Astrocyte (in vitro differentiated cells and primary cell): ENCODE measurements around the gene NRG3. TPM values are rescaled to one million over a fixed set of nuclear protein-coding genes. Genes with fewer than 3 reads are reported as not detected.

Source experiments
- DNase-seq: peaks from one replicate; pipeline ENCODE4 v3.0.0-alpha.2; 2010; ENCODE audit warnings: low read depth
- FAIRE-seq: peaks from 2 replicates; lab custom pipeline; 2011; peaks lifted over from hg19 to GRCh38; lab: Jason Lieb, UNC
- H2AFZ ChIP-seq: 2 replicates; pipeline ENCODE4 v1.6.0; 2012; ENCODE audit warnings: low read depth, low read length, inconsistent platforms
- H3K27ac ChIP-seq: 2 replicates; pipeline ENCODE4 v1.5.1; 2011; ENCODE audit warnings: low read depth, low read length, inconsistent platforms
- H3K27me3 ChIP-seq: 2 replicates; pipeline ENCODE4 v1.6.0; 2011; ENCODE audit warnings: low read length, inconsistent platforms; ENCODE audit not compliant: insufficient read depth
- H3K36me3 ChIP-seq: 2 replicates; pipeline ENCODE4 v1.5.1; 2011; ENCODE audit warnings: low read length, inconsistent platforms; ENCODE audit not compliant: insufficient read depth
- H3K4me1 ChIP-seq: 2 replicates; pipeline ENCODE4 v1.5.1; 2011; ENCODE audit warnings: low read length, inconsistent platforms; ENCODE audit not compliant: insufficient read depth
- H3K4me2 ChIP-seq: 2 replicates; pipeline ENCODE4 v1.6.0; 2012; ENCODE audit warnings: low read length, inconsistent platforms
- H3K4me3 ChIP-seq: 2 replicates; pipeline ENCODE4 v1.5.1; 2011; ENCODE audit warnings: low read depth, mild to moderate bottlenecking, low read length, inconsistent platforms; ENCODE audit not compliant: insufficient read depth
- H3K79me2 ChIP-seq: 2 replicates; pipeline ENCODE4 v1.6.0; 2012; ENCODE audit warnings: mild to moderate bottlenecking, low read length, inconsistent platforms; ENCODE audit not compliant: insufficient read depth
- H3K9ac ChIP-seq: 2 replicates; pipeline ENCODE4 v1.6.0; 2012; ENCODE audit warnings: mild to moderate bottlenecking, low read length, inconsistent platforms
- H3K9me3 ChIP-seq: 2 replicates; pipeline ENCODE4 v1.5.1; 2012; ENCODE audit warnings: low read depth, mild to moderate bottlenecking, low read length, inconsistent platforms; ENCODE audit not compliant: insufficient read depth
- H4K20me1 ChIP-seq: 2 replicates; pipeline ENCODE4 v1.6.0; 2012; ENCODE audit warnings: low read length, inconsistent platforms; ENCODE audit not compliant: insufficient read depth
- H3K27ac Mint-ChIP-seq: one replicate; pipeline ENCODE4 v1.8.0; 2021; ENCODE audit warnings: mild to moderate bottlenecking, mixed read lengths; ENCODE audit not compliant: unreplicated experiment
- H3K27me3 Mint-ChIP-seq: one replicate; pipeline ENCODE4 v1.8.0; 2021; ENCODE audit warnings: low read depth, mixed read lengths; ENCODE audit not compliant: unreplicated experiment
- H3K36me3 Mint-ChIP-seq: one replicate; pipeline ENCODE4 v1.8.0; 2021; ENCODE audit warnings: low read depth, mixed read lengths; ENCODE audit not compliant: unreplicated experiment
- H3K4me1 Mint-ChIP-seq: one replicate; pipeline ENCODE4 v1.8.0; 2021; ENCODE audit warnings: low read depth, mixed read lengths; ENCODE audit not compliant: unreplicated experiment
- H3K4me3 Mint-ChIP-seq: one replicate; pipeline ENCODE4 v1.8.0; 2021; ENCODE audit warnings: mild to moderate bottlenecking, moderate library complexity, mixed read lengths; ENCODE audit not compliant: unreplicated experiment
- H3K9me3 Mint-ChIP-seq: one replicate; pipeline ENCODE4 v1.8.0; 2021; ENCODE audit warnings: mild to moderate bottlenecking, mixed read lengths; ENCODE audit not compliant: unreplicated experiment
- EZH2 ChIP-seq: IDR thresholded peaks from 2 replicates; pipeline ENCODE4 v1.6.1; 2012; ENCODE audit warnings: mild to moderate bottlenecking, low read length, inconsistent platforms; ENCODE audit not compliant: insufficient read depth
- total RNA-seq: library from RNA; stranded (reverse); gene quantifications from 2 replicates; pipeline ENCODE4 v1.2.1, GENCODE V29; 2021
- TF ChIP-seq, protein P1 (sequence below): IDR thresholded peaks from 2 replicates; pipeline ENCODE4 v1.5.1; 2011; ENCODE audit warnings: low read depth, mild to moderate bottlenecking, inconsistent platforms, low read length, moderate library complexity; ENCODE audit not compliant: insufficient read depth

Gene NRG3
- total RNA-seq, 1 donor from 2014 or later = 2.1 TPM

GRCh38 chr10:82692458-82692857 lies 817.5 kb downstream of the NRG3 start:
- Mint-ChIP-seq H3K4me3 (no peak overlapping the region), H3K9me3 (no peaks in the 10 kb centered on the region), H3K27ac (no peak overlapping the region), H3K27me3 (no peaks in the 10 kb centered on the region), H3K4me1 (no peaks in the 10 kb centered on the region), H3K36me3 (peaks cover 2% of the 10 kb centered on the region)
- H3K79me2 ChIP-seq = no peaks in the 10 kb centered on the region
- no peak overlapping the region for H2AFZ ChIP-seq
- H3K4me1 ChIP-seq = no peaks in the 10 kb centered on the region
- no peak overlapping the region for H3K4me2 ChIP-seq
- FAIRE-seq (no peak), DNase-seq (no peak)
- H3K27ac ChIP-seq = no peak overlapping the region
- H3K36me3 ChIP-seq = no peaks in the 10 kb centered on the region
- H4K20me1 ChIP-seq = no peaks in the 10 kb centered on the region
- no peak overlapping the region for H3K4me3 ChIP-seq
- TF ChIP-seq, protein P1, sequence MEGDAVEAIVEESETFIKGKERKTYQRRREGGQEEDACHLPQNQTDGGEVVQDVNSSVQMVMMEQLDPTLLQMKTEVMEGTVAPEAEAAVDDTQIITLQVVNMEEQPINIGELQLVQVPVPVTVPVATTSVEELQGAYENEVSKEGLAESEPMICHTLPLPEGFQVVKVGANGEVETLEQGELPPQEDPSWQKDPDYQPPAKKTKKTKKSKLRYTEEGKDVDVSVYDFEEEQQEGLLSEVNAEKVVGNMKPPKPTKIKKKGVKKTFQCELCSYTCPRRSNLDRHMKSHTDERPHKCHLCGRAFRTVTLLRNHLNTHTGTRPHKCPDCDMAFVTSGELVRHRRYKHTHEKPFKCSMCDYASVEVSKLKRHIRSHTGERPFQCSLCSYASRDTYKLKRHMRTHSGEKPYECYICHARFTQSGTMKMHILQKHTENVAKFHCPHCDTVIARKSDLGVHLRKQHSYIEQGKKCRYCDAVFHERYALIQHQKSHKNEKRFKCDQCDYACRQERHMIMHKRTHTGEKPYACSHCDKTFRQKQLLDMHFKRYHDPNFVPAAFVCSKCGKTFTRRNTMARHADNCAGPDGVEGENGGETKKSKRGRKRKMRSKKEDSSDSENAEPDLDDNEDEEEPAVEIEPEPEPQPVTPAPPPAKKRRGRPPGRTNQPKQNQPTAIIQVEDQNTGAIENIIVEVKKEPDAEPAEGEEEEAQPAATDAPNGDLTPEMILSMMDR = no peak
- TF ChIP-seq EZH2 = no peak
- no peaks in the 10 kb centered on the region for H3K9me3 ChIP-seq
- no peak overlapping the region for H3K9ac ChIP-seq
- no peaks in the 10 kb centered on the region for H3K27me3 ChIP-seq

GRCh38 chr10:82721831-82722230 lies 846.8 kb downstream of the NRG3 start:
- peaks cover 5% of the 10 kb centered on the region for H3K9me3 Mint-ChIP-seq
- H3K36me3 ChIP-seq = no peaks in the 10 kb centered on the region
- no peaks in the 10 kb centered on the region for H4K20me1 ChIP-seq
- H3K27me3 Mint-ChIP-seq = no peaks in the 10 kb centered on the region
- H3K9me3 ChIP-seq = no peaks in the 10 kb centered on the region
- FAIRE-seq (no peak), DNase-seq (no peak)
- no peak overlapping the region for H3K27ac ChIP-seq
- no peak overlapping the region for H2AFZ ChIP-seq
- no peak overlapping the region for H3K4me3 Mint-ChIP-seq
- H3K9ac ChIP-seq = no peak overlapping the region
- H3K4me1 Mint-ChIP-seq = no peaks in the 10 kb centered on the region
- no peaks in the 10 kb centered on the region for H3K27me3 ChIP-seq
- no peak overlapping the region for H3K27ac Mint-ChIP-seq
- no peaks in the 10 kb centered on the region for H3K36me3 Mint-ChIP-seq
- TF ChIP-seq EZH2 = no peak
- TF ChIP-seq, protein P1 = no peak
- no peak overlapping the region for H3K4me3 ChIP-seq
- no peak overlapping the region for H3K4me2 ChIP-seq
- H3K79me2 ChIP-seq = no peaks in the 10 kb centered on the region
- no peaks in the 10 kb centered on the region for H3K4me1 ChIP-seq

DNA sequence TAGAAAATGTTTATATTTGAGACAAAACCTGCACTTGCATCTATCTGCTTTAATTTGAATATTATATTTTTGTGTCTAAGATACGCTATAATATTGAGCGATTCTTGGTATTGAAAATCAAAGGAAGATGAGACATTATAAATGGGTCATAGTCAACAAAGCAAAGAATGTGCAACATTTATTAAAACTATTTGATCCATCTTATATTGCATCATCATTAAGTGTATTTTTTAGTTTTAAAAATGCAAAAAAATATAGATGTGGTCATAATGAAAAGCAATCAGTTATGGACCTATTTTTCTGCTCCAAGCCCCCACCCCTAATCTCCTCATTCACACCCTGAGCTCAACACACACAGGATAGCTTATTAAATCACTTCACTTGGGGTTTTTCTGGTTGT lies 847.3 kb downstream of the NRG3 start:
- no peak overlapping the region for H3K9ac ChIP-seq
- FAIRE-seq (no peak), DNase-seq (no peak)
- Mint-ChIP-seq H3K27ac (no peak overlapping the region), H3K4me3 (no peak overlapping the region), H3K36me3 (no peaks in the 10 kb centered on the region), H3K27me3 (no peaks in the 10 kb centered on the region), H3K4me1 (no peaks in the 10 kb centered on the region), H3K9me3 (peaks cover 5% of the 10 kb centered on the region)
- H3K4me3 ChIP-seq = no peak overlapping the region
- H3K27me3 ChIP-seq = no peaks in the 10 kb centered on the region
- H4K20me1 ChIP-seq = no peaks in the 10 kb centered on the region
- no peaks in the 10 kb centered on the region for H3K36me3 ChIP-seq
- H3K4me1 ChIP-seq = no peaks in the 10 kb centered on the region
- H3K27ac ChIP-seq = no peak overlapping the region
- H3K79me2 ChIP-seq = no peaks in the 10 kb centered on the region
- no peak overlapping the region for H3K4me2 ChIP-seq
- TF ChIP-seq EZH2 = no peak
- TF ChIP-seq, protein P1 = no peak
- H2AFZ ChIP-seq = no peak overlapping the region
- no peaks in the 10 kb centered on the region for H3K9me3 ChIP-seq
